ENCODE results near the gene SOX4.

- no peak for TF ChIP-seq POLR2AphosphoS5 (IDR thresholded peaks at IDR 0.05)
- TF ChIP-seq, protein P1, sequence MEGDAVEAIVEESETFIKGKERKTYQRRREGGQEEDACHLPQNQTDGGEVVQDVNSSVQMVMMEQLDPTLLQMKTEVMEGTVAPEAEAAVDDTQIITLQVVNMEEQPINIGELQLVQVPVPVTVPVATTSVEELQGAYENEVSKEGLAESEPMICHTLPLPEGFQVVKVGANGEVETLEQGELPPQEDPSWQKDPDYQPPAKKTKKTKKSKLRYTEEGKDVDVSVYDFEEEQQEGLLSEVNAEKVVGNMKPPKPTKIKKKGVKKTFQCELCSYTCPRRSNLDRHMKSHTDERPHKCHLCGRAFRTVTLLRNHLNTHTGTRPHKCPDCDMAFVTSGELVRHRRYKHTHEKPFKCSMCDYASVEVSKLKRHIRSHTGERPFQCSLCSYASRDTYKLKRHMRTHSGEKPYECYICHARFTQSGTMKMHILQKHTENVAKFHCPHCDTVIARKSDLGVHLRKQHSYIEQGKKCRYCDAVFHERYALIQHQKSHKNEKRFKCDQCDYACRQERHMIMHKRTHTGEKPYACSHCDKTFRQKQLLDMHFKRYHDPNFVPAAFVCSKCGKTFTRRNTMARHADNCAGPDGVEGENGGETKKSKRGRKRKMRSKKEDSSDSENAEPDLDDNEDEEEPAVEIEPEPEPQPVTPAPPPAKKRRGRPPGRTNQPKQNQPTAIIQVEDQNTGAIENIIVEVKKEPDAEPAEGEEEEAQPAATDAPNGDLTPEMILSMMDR (IDR thresholded peaks at IDR 0.05), result no peak
- no peak for TF ChIP-seq POLR2A (IDR thresholded peaks at IDR 0.05)
These were observed 7.3 kb upstream of the SOX4 start for GRCh38 chr6:21586300-21586699.

Data from breast epithelium (tissue), 3 donors.